ENCODE measurements around the gene CD2BP2. TPM values are rescaled to one million over a fixed set of nuclear protein-coding genes. Genes with fewer than 3 reads are reported as not detected.
"Not testable (repeated sequence)": the region's sequence is repeated elsewhere in the genome, so short reads cannot be mapped to it uniquely, and the experiment has no call there.

CD2BP2 gene
- total RNA-seq, 1 experiment from 2014 or later, result 51.8 TPM

DNA sequence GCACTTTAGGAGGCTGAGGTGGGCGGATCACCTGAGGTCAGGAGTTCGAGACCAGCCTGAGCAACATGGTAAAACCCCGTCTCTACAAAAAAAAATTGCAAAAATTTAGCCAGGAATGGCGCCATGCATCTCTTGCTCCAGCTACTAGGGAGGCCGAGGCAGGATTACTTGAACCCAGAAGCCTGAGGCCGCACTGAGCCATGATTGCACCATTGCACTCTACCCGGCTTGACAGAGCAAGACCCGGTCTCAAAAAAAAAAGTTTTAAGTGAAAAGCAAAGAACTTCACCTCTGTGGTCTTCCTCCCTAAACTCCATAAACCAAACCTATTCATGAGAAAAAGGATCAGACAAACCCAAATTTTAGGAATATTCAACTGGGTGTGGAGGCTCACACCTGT lies 7.0 kb downstream of the CD2BP2 start:
- H3K4me1 Mint-ChIP-seq (ENCODE audit: low read depth, unreplicated experiment), result no peaks in the 10 kb centered on the region
- H3K9me3 Mint-ChIP-seq (ENCODE audit: unreplicated experiment), result no peaks in the 10 kb centered on the region
- no peaks in the 10 kb centered on the region for H3K9me3 ChIP-seq
- no peak overlapping the region for H3K4me3 ChIP-seq (ENCODE audit: low read depth, low read length)
- no peaks in the 10 kb centered on the region for H3K27me3 ChIP-seq (replicated peaks; ENCODE audit: control insufficient read depth, insufficient read depth, low read length)
- peaks cover 33% of the 10 kb centered on the region for H3K36me3 Mint-ChIP-seq (ENCODE audit: insufficient read depth, unreplicated experiment)
- peaks cover 3% of the 10 kb centered on the region; the same call in 1 of the 2 replicates for H3K36me3 ChIP-seq (ENCODE audit: control insufficient read depth, insufficient read depth, low read length)
- POLR2A ChIA-PET, result no interaction called here
- no peak overlapping the region for H3K4me3 Mint-ChIP-seq (ENCODE audit: unreplicated experiment)
- DNase-seq, result no peak
- TF ChIP-seq, protein P1, sequence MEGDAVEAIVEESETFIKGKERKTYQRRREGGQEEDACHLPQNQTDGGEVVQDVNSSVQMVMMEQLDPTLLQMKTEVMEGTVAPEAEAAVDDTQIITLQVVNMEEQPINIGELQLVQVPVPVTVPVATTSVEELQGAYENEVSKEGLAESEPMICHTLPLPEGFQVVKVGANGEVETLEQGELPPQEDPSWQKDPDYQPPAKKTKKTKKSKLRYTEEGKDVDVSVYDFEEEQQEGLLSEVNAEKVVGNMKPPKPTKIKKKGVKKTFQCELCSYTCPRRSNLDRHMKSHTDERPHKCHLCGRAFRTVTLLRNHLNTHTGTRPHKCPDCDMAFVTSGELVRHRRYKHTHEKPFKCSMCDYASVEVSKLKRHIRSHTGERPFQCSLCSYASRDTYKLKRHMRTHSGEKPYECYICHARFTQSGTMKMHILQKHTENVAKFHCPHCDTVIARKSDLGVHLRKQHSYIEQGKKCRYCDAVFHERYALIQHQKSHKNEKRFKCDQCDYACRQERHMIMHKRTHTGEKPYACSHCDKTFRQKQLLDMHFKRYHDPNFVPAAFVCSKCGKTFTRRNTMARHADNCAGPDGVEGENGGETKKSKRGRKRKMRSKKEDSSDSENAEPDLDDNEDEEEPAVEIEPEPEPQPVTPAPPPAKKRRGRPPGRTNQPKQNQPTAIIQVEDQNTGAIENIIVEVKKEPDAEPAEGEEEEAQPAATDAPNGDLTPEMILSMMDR (IDR thresholded peaks at IDR 0.05; ENCODE audit: insufficient read depth in 1 of 2, low read depth in 1 of 2, low read length in 1 of 2, severe bottlenecking in 1 of 2, unreplicated experiment in 1 of 2), result no peak
- H3K27ac Mint-ChIP-seq (ENCODE audit: unreplicated experiment), result no peak overlapping the region
- BruUV-seq (replicated peaks), result no TSS peak
- intact Hi-C loops (cut with micrococcal nuclease; ENCODE audit: unreplicated experiment), result no loop called here
- H3K4me1 ChIP-seq, result no peaks in the 10 kb centered on the region
- CTCF ChIA-PET, result no interaction called here
- H3K27me3 Mint-ChIP-seq (ENCODE audit: insufficient read depth, unreplicated experiment), result no peaks in the 10 kb centered on the region

DNA sequence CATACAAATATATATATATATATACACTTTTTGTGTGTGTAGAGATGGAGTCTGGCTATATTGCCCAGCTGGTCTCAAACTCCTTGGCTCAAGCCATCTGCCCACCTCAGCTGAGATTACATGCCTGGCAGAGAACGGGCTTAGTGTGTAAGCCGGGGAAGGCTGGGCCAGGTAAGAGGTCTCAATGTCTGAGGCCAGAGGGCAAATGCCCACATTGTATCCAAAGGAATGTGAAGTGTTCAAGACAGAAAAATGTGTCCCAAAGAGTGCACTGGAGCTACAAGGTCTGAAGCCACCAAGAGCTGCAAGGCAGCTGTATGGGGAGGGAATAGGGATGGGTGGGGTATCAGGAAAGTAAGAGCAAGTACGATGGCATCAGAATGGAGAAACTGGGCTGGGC lies 8.8 kb downstream of the CD2BP2 start:
- BruUV-seq (replicated peaks), result no TSS peak
- TF ChIP-seq, protein P1 (IDR thresholded peaks at IDR 0.05; ENCODE audit: insufficient read depth in 1 of 2, low read depth in 1 of 2, low read length in 1 of 2, severe bottlenecking in 1 of 2, unreplicated experiment in 1 of 2), result no peak
- Mint-ChIP-seq H3K9me3 (ENCODE audit: unreplicated experiment) (no peaks in the 10 kb centered on the region), H3K27me3 (ENCODE audit: insufficient read depth, unreplicated experiment) (no peaks in the 10 kb centered on the region), H3K4me3 (ENCODE audit: unreplicated experiment) (no peak overlapping the region), H3K36me3 (ENCODE audit: insufficient read depth, unreplicated experiment) (peaks cover 16% of the 10 kb centered on the region), H3K4me1 (ENCODE audit: low read depth, unreplicated experiment) (no peaks in the 10 kb centered on the region), H3K27ac (ENCODE audit: unreplicated experiment) (no peak overlapping the region)
- POLR2A ChIA-PET, result no interaction called here
- no peaks in the 10 kb centered on the region for H3K36me3 ChIP-seq (ENCODE audit: control insufficient read depth, insufficient read depth, low read length)
- no peaks in the 10 kb centered on the region for H3K27me3 ChIP-seq (replicated peaks; ENCODE audit: control insufficient read depth, insufficient read depth, low read length)
- intact Hi-C loops (cut with micrococcal nuclease; ENCODE audit: unreplicated experiment), result no loop called here
- no peak overlapping the region for H3K4me3 ChIP-seq (ENCODE audit: low read depth, low read length)
- no peaks in the 10 kb centered on the region for H3K4me1 ChIP-seq
- no peaks in the 10 kb centered on the region for H3K9me3 ChIP-seq
- DNase-seq, result no peak
- CTCF ChIA-PET, result no interaction called here

DNA sequence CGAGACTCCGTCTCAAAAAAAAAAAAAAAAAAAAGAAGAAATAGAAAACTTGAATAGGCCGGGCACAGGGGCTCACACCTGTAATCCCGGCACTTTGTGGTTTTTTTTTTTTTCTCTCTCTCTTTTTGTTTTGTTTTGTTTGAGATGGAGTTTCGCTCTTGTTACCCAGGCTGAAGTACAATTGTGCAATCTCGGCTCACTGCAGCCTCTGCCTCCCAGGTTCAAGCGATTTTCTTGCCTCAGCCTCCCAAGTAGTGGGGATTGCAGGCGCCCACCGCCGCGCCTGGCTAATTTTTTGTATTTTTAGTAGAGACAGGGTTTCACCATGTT lies 11.7 kb downstream of the CD2BP2 start:
- CTCF ChIA-PET, result interaction anchor here (1.1 kb wide), 1 partner anchor 59 kb away, joined by 3 read pairs; no protein-coding TSS in a partner anchor
- H3K4me1 Mint-ChIP-seq (ENCODE audit: low read depth, unreplicated experiment); H3K27me3 ChIP-seq (replicated peaks; ENCODE audit: control insufficient read depth, insufficient read depth, low read length); H3K36me3 Mint-ChIP-seq (ENCODE audit: insufficient read depth, unreplicated experiment); H3K9me3 ChIP-seq; H3K27ac Mint-ChIP-seq (ENCODE audit: unreplicated experiment); H3K27me3 Mint-ChIP-seq (ENCODE audit: insufficient read depth, unreplicated experiment); DNase-seq; POLR2A ChIA-PET; H3K9me3 Mint-ChIP-seq (ENCODE audit: unreplicated experiment); H3K4me3 ChIP-seq (ENCODE audit: low read depth, low read length); H3K36me3 ChIP-seq (ENCODE audit: control insufficient read depth, insufficient read depth, low read length); H3K4me1 ChIP-seq; H3K4me3 Mint-ChIP-seq (ENCODE audit: unreplicated experiment); BruUV-seq (replicated peaks); intact Hi-C loops (cut with micrococcal nuclease; ENCODE audit: unreplicated experiment): not testable (repeated sequence)

All from Caco-2 (cell line).